AG04449 (cell line): ENCODE results near the gene REV3L.

Experiments used
- CTCF ChIA-PET: fragments of 350-600 bp; formaldehyde crosslinking; extraction: SDS; loops from one replicate; lab custom pipeline; 2021; ENCODE audit warnings: antibody characterized with exemption; lab: Yijun Ruan, JAX
- POLR2A ChIA-PET: fragments of 400-600, 350-600 bp; formaldehyde crosslinking; extraction: SDS; loops from one replicate; lab custom pipeline; 2020; ENCODE audit warnings: antibody characterized with exemption, inconsistent platforms; lab: Yijun Ruan, JAX
- DNase-seq: peaks from one replicate; pipeline ENCODE4 v3.0.0-alpha.2; 2010; ENCODE audit warnings: low read depth, low spot score
- H3K4me3 ChIP-seq: 2 replicates; pipeline ENCODE4 v1.5.1; 2011; ENCODE audit warnings: low read depth, mild to moderate bottlenecking, control low read depth, low read length
- TF ChIP-seq, protein P1 (sequence below): IDR thresholded peaks from one replicate; pipeline ENCODE4 v1.5.1; 2011; ENCODE audit warnings: mild to moderate bottlenecking, moderate library complexity, low read length, control low read depth, inconsistent platforms; ENCODE audit not compliant: insufficient read depth; ENCODE audit errors: missing control alignments

Gene REV3L

GRCh38 chr6:111458670-111459232, 24.3 kb downstream of the REV3L start:
- no peak overlapping the region for H3K4me3 ChIP-seq
- ChIA-PET CTCF (no interaction called here), POLR2A (no interaction called here)
- no peak for DNase-seq
- TF ChIP-seq, protein P1, sequence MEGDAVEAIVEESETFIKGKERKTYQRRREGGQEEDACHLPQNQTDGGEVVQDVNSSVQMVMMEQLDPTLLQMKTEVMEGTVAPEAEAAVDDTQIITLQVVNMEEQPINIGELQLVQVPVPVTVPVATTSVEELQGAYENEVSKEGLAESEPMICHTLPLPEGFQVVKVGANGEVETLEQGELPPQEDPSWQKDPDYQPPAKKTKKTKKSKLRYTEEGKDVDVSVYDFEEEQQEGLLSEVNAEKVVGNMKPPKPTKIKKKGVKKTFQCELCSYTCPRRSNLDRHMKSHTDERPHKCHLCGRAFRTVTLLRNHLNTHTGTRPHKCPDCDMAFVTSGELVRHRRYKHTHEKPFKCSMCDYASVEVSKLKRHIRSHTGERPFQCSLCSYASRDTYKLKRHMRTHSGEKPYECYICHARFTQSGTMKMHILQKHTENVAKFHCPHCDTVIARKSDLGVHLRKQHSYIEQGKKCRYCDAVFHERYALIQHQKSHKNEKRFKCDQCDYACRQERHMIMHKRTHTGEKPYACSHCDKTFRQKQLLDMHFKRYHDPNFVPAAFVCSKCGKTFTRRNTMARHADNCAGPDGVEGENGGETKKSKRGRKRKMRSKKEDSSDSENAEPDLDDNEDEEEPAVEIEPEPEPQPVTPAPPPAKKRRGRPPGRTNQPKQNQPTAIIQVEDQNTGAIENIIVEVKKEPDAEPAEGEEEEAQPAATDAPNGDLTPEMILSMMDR, result no peak

GRCh38 chr6:111456208-111456607, 26.8 kb downstream of the REV3L start:
- POLR2A ChIA-PET, result no interaction called here
- DNase-seq, result no peak
- CTCF ChIA-PET, result no interaction called here
- H3K4me3 ChIP-seq, result no peak overlapping the region
- TF ChIP-seq, protein P1, result no peak

- ChIA-PET CTCF (interaction anchor here (0.6 to 1.4 kb wide), 2 partner anchors 16 to 592 kb away, joined by 3 read pairs; no protein-coding TSS in a partner anchor), POLR2A (no interaction called here)
- TF ChIP-seq, protein P1, result no peak
- DNase-seq, result no peak
- no peak overlapping the region for H3K4me3 ChIP-seq
Measured at GRCh38 chr6:111450636-111451035, 32.4 kb downstream of the REV3L start.

GRCh38 chr6:111450087-111450486, 32.9 kb downstream of the REV3L start:
- POLR2A ChIA-PET, result no interaction called here
- CTCF ChIA-PET, result no interaction called here
- no peak overlapping the region for H3K4me3 ChIP-seq
- DNase-seq, result no peak
- TF ChIP-seq, protein P1, result no peak

GRCh38 chr6:111449129-111449528, 33.9 kb downstream of the REV3L start:
- ChIA-PET POLR2A (no interaction called here), CTCF (no interaction called here)
- DNase-seq, result no peak
- H3K4me3 ChIP-seq, result no peak overlapping the region
- TF ChIP-seq, protein P1, result no peak

GRCh38 chr6:111447051-111447450, 36.0 kb downstream of the REV3L start:
- ChIA-PET CTCF (no interaction called here), POLR2A (no interaction called here)
- TF ChIP-seq, protein P1, result no peak
- no peak for DNase-seq
- H3K4me3 ChIP-seq, result no peak overlapping the region
